IMR-90 (cell line): ENCODE results near the gene KLF12.

ENCODE experiments used
- CEBPB ChIP-seq: IDR thresholded peaks from 2 replicates; pipeline ENCODE4 v1.6.1; 2012; ENCODE audit warnings: low read depth, low read length, improper control_type of control experiment
- CHD1 ChIP-seq: IDR thresholded peaks from 2 replicates; pipeline ENCODE4 v1.6.1; 2012; ENCODE audit warnings: low read depth, low read length, improper control_type of control experiment
- CTCF ChIP-seq: conservative IDR thresholded peaks from 2 replicates; pipeline ENCODE4 v1.5.1; 2012; ENCODE audit warnings: mild to moderate bottlenecking, low read depth, low read length, improper control_type of control experiment
- ELK1 ChIP-seq: fragments of 150-350 bp; IDR thresholded peaks from 2 replicates; pipeline ENCODE4 v1.6.1; 2016; ENCODE audit warnings: low read depth, mild to moderate bottlenecking, low read length, moderate library complexity, borderline replicate concordance
- FOS ChIP-seq: fragments of 150-350 bp; IDR thresholded peaks from 2 replicates; pipeline ENCODE4 v1.6.1; 2016; ENCODE audit warnings: low read depth, low read length
- MAFK ChIP-seq: IDR thresholded peaks from 2 replicates; pipeline ENCODE4 v1.6.1; 2012; ENCODE audit warnings: low read depth, low read length, improper control_type of control experiment
- MXI1 ChIP-seq: IDR thresholded peaks from 2 replicates; pipeline ENCODE4 v1.6.1; 2012; ENCODE audit warnings: low read depth, mild to moderate bottlenecking, low read length, moderate library complexity, borderline replicate concordance
- POLR2A ChIP-seq: IDR thresholded peaks from 2 replicates; pipeline ENCODE4 v1.6.1; 2012; ENCODE audit warnings: mild to moderate bottlenecking, low read depth, low read length
- RAD21 ChIP-seq: IDR thresholded peaks from 2 replicates; pipeline ENCODE4 v1.6.1; 2012; ENCODE audit warnings: low read length, improper control_type of control experiment
- RCOR1 ChIP-seq: IDR thresholded peaks from 2 replicates; pipeline ENCODE4 v1.6.1; 2012; ENCODE audit warnings: mild to moderate bottlenecking, low read length, improper control_type of control experiment; ENCODE audit not compliant: insufficient replicate concordance
- SMC3 ChIP-seq: fragments of 150-350 bp; IDR thresholded peaks from 2 replicates; pipeline ENCODE4 v1.6.1; 2016; ENCODE audit warnings: low read depth, mild to moderate bottlenecking, antibody characterized with exemption, low read length, moderate library complexity

GRCh38 chr13:74128156-74128767 is 5.9 kb downstream of the KLF12 start:
- TF ChIP-seq FOS, result no peak
- TF ChIP-seq POLR2A, result no peak
- TF ChIP-seq CTCF, result no peak
- TF ChIP-seq MXI1, result no peak
- no peak for TF ChIP-seq CHD1
- TF ChIP-seq RCOR1, result no peak
- no peak for TF ChIP-seq SMC3
- no peak for TF ChIP-seq ELK1
- TF ChIP-seq CEBPB, result no peak
- TF ChIP-seq MAFK, result no peak
- no peak for TF ChIP-seq RAD21
